Activated T-cell treated with anti-CD3 and anti-CD28 coated beads, Interleukin-2, amount 50 U/mL, for 4 hours (primary cell): Measurements from ENCODE around the gene CELF6. TPM values are rescaled to one million over a fixed set of nuclear protein-coding genes. Genes with fewer than 3 reads are reported as not detected.
"Not testable (repeated sequence)": the region's sequence is repeated elsewhere in the genome, so short reads cannot be mapped to it uniquely, and the experiment has no call there.

Experiments
- ATAC-seq, 2 donors: fragments of 200-7000 bp; cut with Tn5 transposase; one replicate each; pipeline ENCODE4 v1.10.0; 2021
- DNase-seq: peaks from one replicate; pipeline ENCODE4 v3.0.0-alpha.2; 2020
- H3K27me3 Mint-ChIP-seq: one replicate; pipeline ENCODE4 v1.8.0; 2021; ENCODE audit warnings: low read depth, mixed read lengths
- H3K36me3 Mint-ChIP-seq: one replicate; pipeline ENCODE4 v1.8.0; 2022; ENCODE audit warnings: mixed read lengths; ENCODE audit not compliant: insufficient read depth
- H3K4me1 Mint-ChIP-seq: one replicate; pipeline ENCODE4 v1.8.0; 2021; ENCODE audit warnings: low read depth, mixed read lengths
- H3K4me3 Mint-ChIP-seq: one replicate; pipeline ENCODE4 v1.8.0; 2021; ENCODE audit warnings: mild to moderate bottlenecking, moderate library complexity, mixed read lengths
- H3K9me3 Mint-ChIP-seq: one replicate; pipeline ENCODE4 v1.8.0; 2021; ENCODE audit warnings: mixed read lengths
- total RNA-seq, 3 donors: library from RNA; stranded (reverse); gene quantifications; one replicate each; pipeline ENCODE4 v1.2.1, GENCODE V29; 2021

CELF6 gene
- total RNA-seq, 3 donors from 2014 or later, result 0.24 to 0.82 (median 0.63) TPM

DNA sequence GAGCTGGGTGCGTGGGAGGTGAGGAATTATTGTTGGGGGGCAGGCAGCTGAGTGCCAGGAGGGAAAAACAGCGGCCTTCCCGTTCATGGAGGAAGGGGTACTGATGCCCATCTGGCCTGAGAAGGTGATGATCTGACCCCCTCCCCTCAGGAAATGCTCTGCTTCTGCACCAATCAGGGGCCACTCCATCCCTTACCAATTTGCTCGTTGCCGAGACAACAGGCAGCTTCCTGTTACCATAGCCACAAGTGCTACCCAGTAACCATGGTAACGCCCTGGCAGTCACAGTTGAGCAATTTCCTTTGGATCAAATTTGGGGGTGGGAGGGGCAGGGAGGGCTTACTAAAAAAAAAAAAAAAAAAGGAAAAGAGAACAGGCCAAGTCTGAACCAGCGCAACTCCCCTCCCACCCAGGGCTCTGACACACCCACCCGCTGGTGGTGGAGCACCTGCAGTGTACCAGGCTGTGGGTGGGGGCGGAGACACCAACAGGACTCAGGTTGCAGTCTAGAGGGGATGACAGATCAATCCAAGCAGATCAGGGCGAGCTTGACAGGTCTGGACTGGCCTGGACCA, 13.7 kb downstream of the CELF6 start:
- ATAC-seq, result peak; percentile 40 to 52
- Mint-ChIP-seq H3K27me3 (no peaks in the 10 kb centered on the region), H3K4me3 (no peak overlapping the region), H3K9me3 (no peaks in the 10 kb centered on the region), H3K4me1 (peaks cover 7% of the 10 kb centered on the region), H3K36me3 (peaks cover 4% of the 10 kb centered on the region)
- DNase-seq, result peak; percentile 29

DNA sequence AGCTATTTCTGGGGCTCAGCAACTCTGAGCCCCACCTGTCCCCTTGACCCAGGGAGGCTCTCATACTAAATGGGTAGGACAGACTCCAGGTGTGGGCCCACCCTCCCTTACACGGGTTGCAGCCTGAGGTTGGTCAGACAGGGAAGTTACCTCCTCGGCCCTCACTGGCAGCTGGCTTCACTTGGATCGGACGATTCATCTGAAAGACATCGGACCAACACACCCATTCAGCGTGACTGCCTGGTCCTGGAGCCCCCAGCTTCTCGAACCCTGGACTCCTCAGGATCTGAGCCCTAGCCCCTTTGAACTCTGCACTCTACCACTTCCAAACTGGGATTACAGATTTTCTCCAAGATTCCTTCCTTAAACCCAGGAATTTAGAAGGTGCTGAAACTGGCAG, 15.4 kb downstream of the CELF6 start:
- no peak for DNase-seq
- Mint-ChIP-seq H3K4me1 (peaks cover 7% of the 10 kb centered on the region), H3K36me3 (peaks cover 4% of the 10 kb centered on the region), H3K4me3 (no peak overlapping the region), H3K27me3 (no peaks in the 10 kb centered on the region), H3K9me3 (no peaks in the 10 kb centered on the region)
- ATAC-seq, result no peak

DNA sequence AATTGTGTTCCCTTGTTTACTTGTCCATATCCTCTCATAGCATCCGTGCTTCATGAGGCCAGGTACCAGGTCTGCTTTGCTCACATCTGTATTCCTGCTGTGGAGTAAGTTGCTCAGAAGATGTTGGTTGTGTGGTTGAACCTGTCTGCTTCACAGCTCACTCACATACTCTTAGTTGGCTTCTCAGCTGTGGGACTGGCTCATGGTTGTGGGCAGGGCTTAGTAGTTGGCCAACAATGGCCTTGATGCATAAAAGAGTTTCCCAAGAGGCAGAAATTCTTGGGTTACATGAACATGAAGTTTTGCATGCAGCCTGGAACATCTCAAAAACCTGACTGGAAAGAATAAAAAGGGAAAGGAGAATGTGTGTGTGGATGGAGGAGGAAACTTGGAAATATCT, 17.0 kb downstream of the CELF6 start:
- Mint-ChIP-seq H3K9me3 (no peaks in the 10 kb centered on the region), H3K4me3 (no peak overlapping the region), H3K36me3 (peaks cover 4% of the 10 kb centered on the region), H3K27me3 (no peaks in the 10 kb centered on the region), H3K4me1 (peaks cover 7% of the 10 kb centered on the region)
- ATAC-seq (no peak), DNase-seq (no peak)

- Mint-ChIP-seq H3K4me1 (no peaks in the 10 kb centered on the region), H3K4me3 (no peak overlapping the region), H3K36me3 (no peaks in the 10 kb centered on the region), H3K27me3 (no peaks in the 10 kb centered on the region), H3K9me3 (no peaks in the 10 kb centered on the region)
- ATAC-seq (no peak), DNase-seq (no peak)
These were observed 30.2 kb downstream of the CELF6 start for GRCh38 chr15:72289597-72290325.

- DNase-seq, result no peak
- no peak for ATAC-seq
- Mint-ChIP-seq H3K9me3 (no peaks in the 10 kb centered on the region), H3K27me3 (no peaks in the 10 kb centered on the region), H3K36me3 (no peaks in the 10 kb centered on the region), H3K4me1 (no peaks in the 10 kb centered on the region), H3K4me3 (no peak overlapping the region)
These were observed 31.0 kb downstream of the CELF6 start for GRCh38 chr15:72288796-72289596.

GRCh38 chr15:72285927-72286516, 33.9 kb downstream of the CELF6 start:
- DNase-seq, result peak; percentile 50
- no peak overlapping the region for H3K4me3 Mint-ChIP-seq
- no peaks in the 10 kb centered on the region for H3K36me3 Mint-ChIP-seq
- H3K27me3 Mint-ChIP-seq, result no peaks in the 10 kb centered on the region
- peak; percentile 74 to 77 for ATAC-seq
- H3K4me1 Mint-ChIP-seq, result no peaks in the 10 kb centered on the region
- no peaks in the 10 kb centered on the region for H3K9me3 Mint-ChIP-seq

- Mint-ChIP-seq H3K27me3 (no peaks in the 10 kb centered on the region), H3K4me3 (no peak overlapping the region), H3K36me3 (no peaks in the 10 kb centered on the region), H3K4me1 (no peaks in the 10 kb centered on the region), H3K9me3 (no peaks in the 10 kb centered on the region)
- ATAC-seq, result no peak
- DNase-seq, result no peak
These were observed 34.6 kb downstream of the CELF6 start for GRCh38 chr15:72285402-72285801.

DNA sequence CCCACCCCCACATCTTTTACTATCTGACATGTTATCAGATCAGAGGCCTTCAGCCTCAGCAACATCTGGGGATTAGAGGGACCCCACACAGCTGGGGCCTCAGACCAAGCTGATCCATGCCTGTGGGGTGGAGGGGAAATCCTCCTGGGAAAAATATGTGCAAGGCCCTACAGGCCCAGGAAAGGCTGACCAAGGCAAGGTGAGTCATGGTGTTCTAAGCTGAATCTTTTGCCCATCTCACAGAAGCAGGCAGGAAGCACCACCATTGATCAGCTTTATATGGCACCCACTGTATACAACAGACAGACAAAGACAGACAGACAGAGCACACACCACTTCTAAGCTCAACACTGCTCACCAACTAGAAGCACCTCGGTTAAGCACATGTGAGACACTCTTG, 35.2 kb downstream of the CELF6 start:
- ATAC-seq, result no peak
- H3K9me3 Mint-ChIP-seq, result no peaks in the 10 kb centered on the region
- no peaks in the 10 kb centered on the region for H3K4me1 Mint-ChIP-seq

GRCh38 chr15:72281713-72282112, 38.2 kb downstream of the CELF6 start:
- Mint-ChIP-seq H3K4me1 (no peaks in the 10 kb centered on the region), H3K9me3 (no peaks in the 10 kb centered on the region), H3K36me3 (no peaks in the 10 kb centered on the region), H3K27me3 (no peaks in the 10 kb centered on the region), H3K4me3 (no peak overlapping the region)
- DNase-seq, result no peak
- ATAC-seq, result no peak

More for the DNA sequence above, 35.2 kb downstream of the CELF6 start:
- H3K27me3 Mint-ChIP-seq, result no peaks in the 10 kb centered on the region
- no peak overlapping the region for H3K4me3 Mint-ChIP-seq
- H3K36me3 Mint-ChIP-seq, result no peaks in the 10 kb centered on the region
- DNase-seq, result no peak

- Mint-ChIP-seq H3K9me3 (no peaks in the 10 kb centered on the region), H3K4me3 (no peak overlapping the region), H3K27me3 (no peaks in the 10 kb centered on the region), H3K4me1 (no peaks in the 10 kb centered on the region), H3K36me3 (no peaks in the 10 kb centered on the region)
- ATAC-seq, result no peak
- DNase-seq, result no peak
These were observed 39.2 kb downstream of the CELF6 start for GRCh38 chr15:72280751-72281150.

- no peak for DNase-seq
- H3K27me3 Mint-ChIP-seq, result no peaks in the 10 kb centered on the region
- no peaks in the 10 kb centered on the region for H3K9me3 Mint-ChIP-seq
- H3K4me3 Mint-ChIP-seq, result no peak overlapping the region
- no peaks in the 10 kb centered on the region for H3K36me3 Mint-ChIP-seq
- H3K4me1 Mint-ChIP-seq, result peaks cover 5% of the 10 kb centered on the region
- no peak for ATAC-seq
These were observed 41.2 kb downstream of the CELF6 start for GRCh38 chr15:72278737-72279136.

GRCh38 chr15:72276326-72276700, 43.6 kb downstream of the CELF6 start:
- DNase-seq (no peak), ATAC-seq (no peak)
- H3K27me3 Mint-ChIP-seq, result no peaks in the 10 kb centered on the region
- peaks cover 18% of the 10 kb centered on the region for H3K4me1 Mint-ChIP-seq
- no peaks in the 10 kb centered on the region for H3K36me3 Mint-ChIP-seq
- H3K9me3 Mint-ChIP-seq, result no peaks in the 10 kb centered on the region
- H3K4me3 Mint-ChIP-seq, result no peak overlapping the region

GRCh38 chr15:72275635-72276325, 44.2 kb downstream of the CELF6 start:
- not testable (repeated sequence) for ATAC-seq, H3K36me3 Mint-ChIP-seq, H3K27me3 Mint-ChIP-seq, H3K9me3 Mint-ChIP-seq, DNase-seq, H3K4me3 Mint-ChIP-seq
- peaks cover 23% of the 10 kb centered on the region for H3K4me1 Mint-ChIP-seq

DNA sequence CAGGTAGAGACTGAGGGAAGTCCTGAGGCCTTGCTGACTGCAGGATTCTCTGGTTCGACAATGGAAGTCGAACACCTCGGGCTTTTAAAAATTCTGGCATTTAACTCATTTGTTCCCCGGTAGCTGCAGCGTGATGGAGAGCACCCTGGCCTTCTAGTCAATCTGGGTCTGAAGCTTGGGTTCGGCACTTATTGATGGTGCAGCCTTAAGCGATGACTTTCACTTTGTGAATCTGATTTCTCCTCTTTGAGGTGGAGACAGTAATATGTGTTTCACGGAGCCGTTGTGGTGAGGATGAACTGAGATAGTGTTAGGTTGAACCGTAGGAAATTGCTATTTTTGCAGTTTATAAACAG, 47.0 kb downstream of the CELF6 start:
- Mint-ChIP-seq H3K9me3 (no peaks in the 10 kb centered on the region), H3K4me1 (peaks cover 36% of the 10 kb centered on the region)
- ATAC-seq, result peak in 1 of 2 donors; percentile 3

More for the DNA sequence above, 47.0 kb downstream of the CELF6 start:
- H3K4me3 Mint-ChIP-seq, result peak overlapping the region; percentile 85
- no peak for DNase-seq
- H3K36me3 Mint-ChIP-seq, result peaks cover 12% of the 10 kb centered on the region
- no peaks in the 10 kb centered on the region for H3K27me3 Mint-ChIP-seq
